Stimulated activated CD8-positive, alpha-beta memory T cell treated with anti-CD3 and anti-CD28 coated beads, Interleukin-4, amount 100 ng/mL, for 1 hour (primary cell): Measurements from ENCODE around the gene GRWD1.

Experiments
- DNase-seq, 2 donors: peaks; one replicate each; pipeline ENCODE4 v3.0.0-alpha.2; 2020; ENCODE audit warnings: low read depth in 2 of 2, low spot score in 1 of 2

Gene GRWD1

GRCh38 chr19:48495396-48495795 lies 49.6 kb downstream of the GRWD1 start:
- no peak for DNase-seq

DNA sequence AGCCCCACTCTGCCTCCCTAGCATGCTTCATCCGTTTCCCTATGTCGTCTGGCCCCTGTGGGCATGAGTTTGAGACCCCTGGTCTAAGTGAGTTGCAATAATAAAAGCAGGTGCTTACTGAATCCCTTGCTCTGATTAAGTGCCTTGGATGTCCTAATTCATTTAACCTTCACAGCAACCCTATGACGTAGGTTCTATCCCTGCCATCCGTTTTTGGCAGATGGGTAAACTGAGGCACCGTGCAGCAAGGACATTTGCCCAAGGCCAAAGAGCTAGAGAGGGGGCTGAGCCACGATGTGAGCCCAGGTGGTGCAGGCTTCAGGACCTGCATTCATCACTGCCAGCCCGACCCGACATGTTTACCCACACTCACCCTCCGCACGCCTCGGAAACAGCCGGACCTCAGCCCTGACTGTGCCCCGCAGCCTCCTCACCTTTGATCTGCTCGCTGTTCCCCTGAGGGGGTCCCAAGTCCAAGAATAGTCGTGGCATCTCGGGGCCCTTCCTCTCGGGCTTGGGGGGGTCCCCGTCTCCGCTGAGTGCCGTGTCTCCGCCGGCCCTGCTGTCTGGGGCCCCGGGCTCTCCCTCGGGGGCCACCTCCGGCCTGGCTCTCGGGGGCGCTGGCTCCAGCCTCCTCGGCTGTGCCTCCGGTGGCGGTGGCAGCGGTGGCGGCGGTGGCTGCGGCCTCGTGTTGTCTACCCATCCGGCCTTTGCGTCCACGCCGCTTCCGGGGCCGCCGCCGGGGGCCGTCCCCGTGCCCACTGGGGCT lies 51.4 kb downstream of the GRWD1 start:
- DNase-seq, result no peak

GRCh38 chr19:48497728-48498594 lies 52.2 kb downstream of the GRWD1 start:
- DNase-seq, result no peak

- DNase-seq, result no peak
Observed at GRCh38 chr19:48498595-48499311, 53.0 kb downstream of the GRWD1 start.

- no peak for DNase-seq
Observed at GRCh38 chr19:48499316-48500090, 53.7 kb downstream of the GRWD1 start.

DNA sequence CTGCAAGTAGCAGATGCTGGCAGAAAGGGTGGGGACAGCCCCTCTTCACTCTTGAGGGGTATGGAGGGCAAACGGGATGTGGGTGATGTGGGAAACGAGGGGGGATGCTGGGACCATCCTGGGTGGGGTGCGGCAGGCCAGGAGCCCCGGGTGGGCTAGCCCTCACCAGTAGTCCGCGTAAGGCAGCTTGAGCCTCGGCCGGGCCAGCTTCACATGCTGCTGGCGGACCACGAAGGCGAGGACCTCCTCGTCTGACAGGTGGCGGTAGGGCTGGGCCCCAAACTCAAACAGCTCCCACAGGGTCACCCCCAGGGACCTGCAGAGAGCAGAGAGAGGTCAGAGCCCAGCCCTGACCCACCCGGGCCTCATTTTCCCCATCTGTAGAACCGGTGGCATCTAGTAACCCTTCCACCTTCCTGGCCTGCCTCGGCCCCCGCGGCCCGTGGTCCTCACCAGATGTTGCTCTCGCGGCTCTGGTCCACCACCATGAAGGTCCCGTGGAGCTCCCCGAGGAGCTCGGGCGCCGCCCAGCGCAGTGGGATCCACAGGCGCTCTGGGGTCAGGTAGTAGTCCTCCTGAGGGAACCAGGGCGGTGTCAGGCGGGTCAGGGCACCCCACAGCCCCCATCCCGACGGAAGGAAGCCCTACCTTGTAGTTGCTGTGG lies 55.2 kb downstream of the GRWD1 start:
- DNase-seq, result no peak

DNA sequence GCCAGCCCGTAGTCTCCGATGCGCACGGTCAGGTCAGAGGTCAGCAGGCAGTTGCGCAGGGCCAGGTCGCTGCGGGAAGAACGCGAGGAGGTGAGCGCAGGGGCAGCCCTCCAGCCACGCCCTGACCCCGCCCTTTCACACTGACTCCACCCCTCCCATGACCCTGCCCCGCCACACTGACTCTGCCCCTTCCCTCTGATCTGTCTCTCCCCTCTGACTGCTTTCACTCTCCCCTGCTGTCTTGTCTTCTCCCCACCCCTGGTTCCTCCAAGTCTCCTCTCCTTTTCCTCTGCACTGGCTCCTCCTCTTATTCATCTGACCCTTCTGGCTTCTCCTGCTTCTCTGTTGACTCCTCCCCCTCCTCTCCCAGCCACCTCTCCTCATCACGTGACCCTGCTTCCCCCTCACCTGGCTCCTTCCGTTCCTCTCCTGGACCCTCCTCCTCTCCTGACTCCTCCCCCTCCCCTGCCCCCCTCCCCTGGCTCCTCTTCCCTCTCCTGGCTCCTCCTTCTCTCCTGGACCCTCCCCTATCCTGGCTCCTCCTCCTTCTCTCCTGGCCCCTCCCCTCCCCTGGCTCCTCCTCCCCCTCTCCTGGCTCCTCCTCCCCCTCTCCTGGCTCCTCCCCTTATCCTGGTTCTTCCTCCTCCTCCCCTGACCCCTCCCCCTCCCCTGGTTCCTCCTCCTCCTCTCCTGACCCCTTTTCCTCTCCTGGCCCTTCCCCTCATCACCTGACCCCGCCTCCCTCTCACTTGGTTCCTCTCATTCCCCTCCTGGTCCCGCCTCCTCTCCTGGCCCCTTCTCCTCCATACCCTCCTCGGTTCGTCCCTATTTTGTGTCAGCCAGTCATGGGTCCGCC lies 55.9 kb downstream of the GRWD1 start:
- no peak for DNase-seq

- DNase-seq, result peak in 1 of 2 donors; percentile 39
Observed at GRCh38 chr19:48502350-48503018, 56.7 kb downstream of the GRWD1 start.

GRCh38 chr19:48506138-48506733 lies 60.5 kb downstream of the GRWD1 start:
- DNase-seq, result no peak
